ENCODE measurements around the gene PCNX2. TPM values are rescaled to one million over a fixed set of nuclear protein-coding genes. Genes with fewer than 3 reads are reported as not detected.

The PCNX2 gene
- total and polyA plus RNA-seq, 2 donors (not counting 3 experiments of a cell fraction or from before 2014, with no cell fraction given) = 6.6 to 11.0 TPM

GRCh38 chr1:233244183-233244582 lies 51.3 kb downstream of the PCNX2 start:
- H3K79me2 ChIP-seq (ENCODE audit: control insufficient read depth, insufficient read depth, low read length) = no peaks in the 10 kb centered on the region
- ChIA-PET POLR2A (no interaction called here), CTCF (interaction anchor here (1.1 kb wide), 1 partner anchor 29 kb away, joined by 3 read pairs; no protein-coding TSS in a partner anchor)
- no peaks in the 10 kb centered on the region for H3K36me3 ChIP-seq (ENCODE audit: control insufficient read depth in 2 of 2, extremely low read depth in 1 of 2, insufficient read depth in 2 of 2, low read length in 2 of 2)
- no peaks in the 10 kb centered on the region for H3K9me3 ChIP-seq (replicated peaks; ENCODE audit: control insufficient read depth, insufficient read depth, low read length)
- dilution Hi-C loops (cut with MboI; ENCODE audit: extremely low pct_ligation_motif_present, low sequenced_read_pairs) = no loop called here
- no peak overlapping the region for H3K4me2 ChIP-seq (ENCODE audit: insufficient read depth, low read length)
- no peak for FAIRE-seq
- H3K4me3 ChIP-seq (replicated peaks in 1 of 3; ENCODE audit: insufficient read depth in 1 of 3, low read depth in 1 of 3, low read length in 3 of 3) = no peak overlapping the region
- intact Hi-C loops (cut with micrococcal nuclease) = loop anchor here (5.0 to 10.0 kb wide), 2 partner anchors 359 to 432 kb away; no protein-coding TSS in a partner anchor
- BruUV-seq (replicated peaks) = no TSS peak
- DNase-seq (ENCODE audit: low read depth, low spot score) = no peak
- no peak overlapping the region for H2AFZ ChIP-seq (ENCODE audit: low read depth, low read length)
- H3K27me3 ChIP-seq (ENCODE audit: control insufficient read depth in 2 of 2, insufficient read depth in 2 of 2, low read length in 2 of 2) = no peaks in the 10 kb centered on the region
- no peaks in the 10 kb centered on the region for H4K20me1 ChIP-seq (replicated peaks; ENCODE audit: control insufficient read depth, extremely low read depth, insufficient read depth, low read length)
- TF ChIP-seq GATA2 (IDR thresholded peaks at IDR 0.05; ENCODE audit: insufficient read depth, insufficient read length, low read depth, low read length) (no peak), FOS (IDR thresholded peaks at IDR 0.05; ENCODE audit: borderline replicate concordance, insufficient read depth, low read length) (no peak), CTCF (IDR thresholded peaks at IDR 0.05; ENCODE audit: extremely low read depth in 1 of 2, insufficient read depth in 1 of 2, low read depth in 1 of 2, low read length in 2 of 2) (no peak), MYC (IDR thresholded peaks at IDR 0.05; ENCODE audit: low read depth, low read length) (no peak), EZH2 (IDR thresholded peaks at IDR 0.05; ENCODE audit: borderline replicate concordance, low read depth, low read length, severe bottlenecking) (no peak), JUN (IDR thresholded peaks at IDR 0.05; ENCODE audit: borderline replicate concordance, insufficient read depth, insufficient read length, low read depth) (no peak), POLR2AphosphoS5 (IDR thresholded peaks at IDR 0.05; ENCODE audit: insufficient read depth, low read depth, low read length) (no peak)
- TF ChIP-seq, protein P1, sequence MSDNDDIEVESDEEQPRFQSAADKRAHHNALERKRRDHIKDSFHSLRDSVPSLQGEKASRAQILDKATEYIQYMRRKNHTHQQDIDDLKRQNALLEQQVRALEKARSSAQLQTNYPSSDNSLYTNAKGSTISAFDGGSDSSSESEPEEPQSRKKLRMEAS (IDR thresholded peaks at IDR 0.05; ENCODE audit: insufficient read depth, insufficient read length) = no peak
- no peaks in the 10 kb centered on the region for H3K9me1 ChIP-seq (replicated peaks; ENCODE audit: control insufficient read depth, extremely low read depth, insufficient read depth, low read length)
- no peaks in the 10 kb centered on the region for H3K4me1 ChIP-seq (ENCODE audit: control insufficient read depth, extremely low read depth, insufficient read depth, low read length)
- H3K9ac ChIP-seq (replicated peaks; ENCODE audit: extremely low read depth, insufficient read depth, low read length) = no peak overlapping the region
- no peak overlapping the region for H3K27ac ChIP-seq (ENCODE audit: insufficient read depth, low read depth, low read length)
